ENCODE data around the gene ADGRV1.

Gene ADGRV1

GRCh38 chr5:91211997-91212713 is 653.6 kb downstream of the ADGRV1 start:
- DNase-seq (ENCODE audit: low spot score in 2 of 2): peak in 1 of 2 experiments; percentile 22
- in situ Hi-C loops (cut with MboI; ENCODE audit: low sequenced_read_pairs): no loop called here
- Histone ChIP-seq H3K36me3 (replicated peaks) (no peaks in the 10 kb centered on the region), H3K9me3 (no peaks in the 10 kb centered on the region), H3K4me1 (peaks cover 17% of the 10 kb centered on the region), H3K27me3 (ENCODE audit: low read depth) (no peaks in the 10 kb centered on the region), H3K4me3 (no peak overlapping the region)

- no peaks in the 10 kb centered on the region for H3K36me3 ChIP-seq (replicated peaks)
- no peak overlapping the region for H3K4me3 ChIP-seq
- peaks cover 17% of the 10 kb centered on the region for H3K4me1 ChIP-seq
- no peaks in the 10 kb centered on the region for H3K27me3 ChIP-seq (ENCODE audit: low read depth)
- no peaks in the 10 kb centered on the region for H3K9me3 ChIP-seq
- in situ Hi-C loops (cut with MboI; ENCODE audit: low sequenced_read_pairs): no loop called here
- peak; percentile 13 to 45 for DNase-seq (ENCODE audit: low spot score in 2 of 2)
Observed at GRCh38 chr5:91212714-91213092, 654.1 kb downstream of the ADGRV1 start.
